Stimulated activated CD8-positive, alpha-beta memory T cell treated with anti-CD3 and anti-CD28 coated beads, Interleukin-7, amount 100 ng/mL, for 48 hours (primary cell): Measurements from ENCODE around the gene IL4R.
"Not testable (repeated sequence)": the region's sequence is repeated elsewhere in the genome, so short reads cannot be mapped to it uniquely, and the experiment has no call there.

ENCODE experiments used
- DNase-seq, 2 donors: peaks; one replicate each; pipeline ENCODE4 v3.0.0-alpha.2; 2020; ENCODE audit warnings: low read depth in 1 of 2; ENCODE audit errors: extremely low read depth in 1 of 2

The IL4R gene

GRCh38 chr16:27401768-27402568 lies 88.2 kb downstream of the IL4R start, which contains the start of gene IL21R:
Gene IL21R (plus strand): TSS chr16:27402174. CDS start chr16:27430072, 27,898 bp downstream.
- peak; percentile 88 to 91 for DNase-seq

GRCh38 chr16:27402569-27402963 lies 88.8 kb downstream of the IL4R start:
- DNase-seq = no peak

DNA sequence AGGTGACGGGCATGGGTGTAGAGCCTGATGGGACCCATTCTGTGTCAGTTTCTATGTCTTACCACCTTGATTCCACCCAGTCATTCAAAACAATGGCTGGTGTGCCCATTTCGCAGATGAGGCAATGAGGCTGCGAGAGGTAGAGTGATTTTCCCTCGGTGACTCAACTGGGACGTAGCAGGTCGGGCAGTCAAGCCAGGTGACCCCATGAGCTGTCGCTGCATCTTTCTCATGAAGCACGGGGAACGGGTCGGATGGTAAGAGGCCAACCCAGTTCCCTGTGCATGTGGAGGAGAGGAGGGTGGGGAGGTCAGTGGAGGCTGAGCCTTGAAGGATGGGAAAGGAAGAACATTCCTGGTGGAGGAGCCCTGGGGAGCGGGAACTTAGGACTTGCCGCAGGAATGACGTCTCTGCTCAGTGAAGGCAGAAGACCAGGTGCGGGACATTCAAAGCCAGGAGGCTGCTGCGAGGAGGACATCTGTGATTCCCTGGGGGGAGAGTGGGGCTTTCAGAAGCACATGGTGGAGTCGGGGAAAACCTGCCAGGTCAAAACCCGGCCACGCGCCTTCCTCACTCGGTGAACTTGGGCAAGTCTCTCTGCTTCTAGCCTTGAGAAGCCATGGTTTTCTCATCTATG lies 89.3 kb downstream of the IL4R start:
- DNase-seq = peak in 1 of 2 donors; percentile 55

DNA sequence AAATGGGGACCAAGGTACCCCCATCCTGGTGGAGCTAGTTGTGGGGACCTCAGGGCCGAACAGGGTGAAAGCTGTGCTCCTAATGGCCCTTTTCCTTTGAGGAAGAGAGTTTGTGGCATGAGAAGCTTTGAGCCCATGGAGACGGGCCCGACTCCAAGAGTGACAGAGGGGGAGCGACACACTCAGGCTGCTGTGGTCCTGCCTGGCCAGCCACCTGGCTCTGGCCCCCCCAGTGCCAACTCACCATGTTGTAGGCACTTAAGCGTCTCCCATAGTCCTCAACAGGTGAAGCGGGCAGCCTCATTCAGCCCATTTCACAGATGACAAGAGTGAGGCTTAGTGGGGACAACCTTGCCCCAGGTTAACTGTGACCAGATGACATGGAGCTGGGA lies 89.8 kb downstream of the IL4R start:
- no peak for DNase-seq

DNA sequence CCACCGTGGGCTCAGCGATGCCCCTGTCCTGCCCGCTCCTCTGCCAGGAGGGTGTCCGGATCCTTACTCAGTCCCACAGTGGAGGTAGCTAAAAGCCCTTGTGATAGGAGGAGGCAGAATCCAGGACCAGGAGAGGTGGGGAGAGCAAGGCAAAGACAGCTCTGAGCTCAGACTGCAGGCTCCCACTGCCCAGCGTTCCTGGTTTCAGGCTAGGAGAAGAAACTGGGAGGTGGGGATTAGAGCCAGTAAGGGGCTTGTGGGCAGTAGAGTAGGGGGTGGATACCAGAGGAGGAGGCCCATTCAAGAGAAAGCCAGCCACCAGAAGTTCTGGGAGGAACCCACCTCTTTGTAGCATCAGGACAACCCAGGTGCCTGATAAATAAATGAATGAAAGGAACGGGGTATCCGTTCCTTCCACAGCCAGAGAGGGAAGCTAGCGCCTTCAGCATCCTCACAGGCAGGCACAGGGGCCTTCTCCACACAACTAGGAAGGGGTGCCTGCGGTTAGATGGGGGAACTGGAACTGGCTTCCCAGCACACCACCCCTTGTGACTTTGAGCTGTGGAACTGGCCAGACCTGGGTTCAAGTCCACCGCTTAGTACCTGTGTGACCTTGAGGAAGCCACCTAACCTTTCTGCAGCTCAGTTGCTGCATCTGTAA lies 90.5 kb downstream of the IL4R start:
- DNase-seq = no peak

DNA sequence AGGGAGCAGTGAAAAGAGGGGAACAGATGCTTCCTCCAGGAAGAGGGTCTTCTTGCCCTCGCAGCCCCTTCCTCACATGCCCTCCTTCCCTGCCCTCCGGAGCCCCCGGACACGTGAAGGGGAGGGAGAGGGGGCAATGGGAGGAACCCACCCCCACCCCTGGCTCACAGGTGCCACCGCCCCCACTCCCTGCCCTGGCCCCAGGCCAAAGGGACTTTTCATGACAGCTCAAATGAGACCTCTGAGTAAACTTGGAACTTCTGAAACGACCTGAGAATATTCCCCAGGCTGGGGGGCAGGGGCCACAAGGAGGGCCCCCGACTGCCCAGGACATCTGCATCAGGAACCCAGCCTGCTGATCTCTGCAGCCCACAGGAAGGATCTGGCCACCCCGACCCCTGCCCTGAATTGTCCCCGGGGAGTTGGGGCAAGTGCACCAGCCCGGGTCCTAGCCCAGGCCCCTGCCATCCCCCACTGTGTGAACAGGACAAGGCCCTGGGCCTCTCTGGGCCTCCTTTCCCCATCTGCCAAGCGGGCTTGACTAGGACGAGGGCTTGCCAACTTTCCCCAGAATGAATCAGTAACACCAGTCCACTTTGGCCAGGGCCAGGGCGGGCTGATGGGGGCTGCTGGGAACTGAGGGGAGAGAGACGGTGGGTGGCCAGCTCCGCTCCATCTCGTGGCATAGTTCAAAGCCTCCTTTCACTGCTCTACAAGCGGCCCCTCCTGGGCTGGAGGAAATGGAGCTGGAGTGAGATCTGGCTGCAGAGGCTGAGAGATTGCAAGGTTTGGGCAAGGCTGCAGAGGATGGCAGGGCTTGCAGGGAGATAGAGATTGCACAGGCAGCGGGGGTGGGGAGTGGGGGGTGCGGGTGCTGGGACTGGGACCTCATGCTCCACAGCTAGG lies 92.0 kb downstream of the IL4R start:
- peak in 1 of 2 donors; percentile 81 for DNase-seq

- no peak for DNase-seq
Measured at GRCh38 chr16:27406511-27407128, 92.8 kb downstream of the IL4R start.

GRCh38 chr16:27407133-27407532 lies 93.4 kb downstream of the IL4R start:
- DNase-seq = no peak

DNA sequence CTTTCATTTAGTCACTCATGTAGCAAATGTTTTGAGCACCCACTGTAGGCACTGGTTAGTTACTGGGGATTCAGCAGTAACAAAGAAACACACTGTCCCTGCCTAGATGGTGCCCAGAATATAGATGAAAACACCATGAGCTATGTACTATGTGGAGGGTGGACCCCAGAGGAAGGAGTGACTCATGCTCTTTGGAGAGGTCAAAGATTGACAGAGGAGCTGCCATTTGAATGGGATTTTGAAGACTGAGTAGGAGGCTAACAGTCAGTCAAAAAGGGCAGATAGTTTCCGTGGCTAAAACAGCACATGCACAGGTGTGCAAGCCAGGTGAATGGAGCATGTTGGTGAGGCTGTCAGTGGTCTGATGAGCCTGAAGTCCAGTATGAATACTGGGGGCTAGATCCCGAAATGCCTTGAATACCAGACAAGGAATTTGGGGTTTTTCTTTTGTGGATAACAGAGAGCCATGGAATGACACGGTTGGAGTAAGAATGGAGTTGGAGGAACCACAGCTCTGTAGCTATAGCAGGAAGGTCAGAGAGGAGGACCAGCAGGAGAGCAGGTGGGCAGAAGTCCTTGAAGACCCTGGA lies 94.3 kb downstream of the IL4R start:
- DNase-seq = no peak

GRCh38 chr16:27408602-27409031 lies 94.8 kb downstream of the IL4R start:
- DNase-seq = no peak

DNA sequence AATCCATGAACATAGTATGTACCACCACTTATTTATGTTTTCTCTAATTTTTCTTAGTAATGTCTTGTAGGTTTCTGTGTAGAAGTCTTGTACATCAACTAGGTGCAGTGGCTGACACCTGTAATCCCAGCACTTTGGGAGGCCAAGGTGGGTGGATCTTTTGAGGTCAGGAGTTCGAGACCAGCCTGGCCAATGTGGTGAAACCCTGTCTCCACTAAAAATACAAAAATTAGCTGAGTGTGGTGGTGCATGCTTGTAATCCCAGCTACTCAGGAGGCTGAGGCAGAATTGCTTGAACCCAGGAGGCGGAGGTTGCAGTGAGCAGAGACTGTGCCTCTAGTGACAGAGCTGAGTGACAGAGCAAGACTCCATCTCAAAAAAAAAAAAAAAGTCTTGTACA lies 96.2 kb downstream of the IL4R start:
- not testable (repeated sequence) for DNase-seq

DNA sequence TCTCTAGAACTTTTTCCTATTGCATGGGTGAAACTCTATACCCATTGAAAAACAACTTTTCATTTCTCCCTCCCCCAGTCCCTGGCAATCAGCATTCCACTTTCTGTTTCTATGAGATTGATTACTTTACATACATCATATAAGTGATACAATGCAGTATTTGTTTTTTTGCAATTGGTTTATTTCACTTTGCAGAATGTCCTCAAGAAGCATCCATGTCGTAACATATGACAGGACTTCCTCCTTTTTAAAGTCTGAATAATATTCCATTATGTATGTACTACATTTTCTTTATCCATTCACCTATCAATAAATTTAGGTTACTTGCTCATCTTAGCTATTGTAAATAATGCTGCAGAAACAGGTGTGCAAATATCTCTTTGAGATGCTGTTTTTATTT lies 97.0 kb downstream of the IL4R start:
- no peak for DNase-seq

DNA sequence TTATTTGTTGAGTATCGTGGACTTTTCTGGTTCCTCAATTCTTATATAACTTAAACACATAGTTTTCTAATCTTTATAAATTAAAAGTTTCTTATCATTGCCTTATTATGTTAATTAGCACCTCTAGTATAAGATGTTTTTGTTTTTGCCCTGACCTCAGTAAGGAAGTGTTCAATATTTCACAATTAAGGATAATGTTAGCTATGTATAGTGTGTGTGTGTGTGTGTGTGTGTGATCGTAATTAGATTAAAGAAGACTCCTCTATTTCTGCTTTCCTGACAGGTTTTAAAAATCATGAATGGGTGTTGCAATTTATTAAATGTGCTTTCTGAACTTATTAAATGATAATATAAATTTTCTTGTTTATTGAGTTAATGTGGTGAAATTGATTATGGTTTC lies 100.2 kb downstream of the IL4R start:
- DNase-seq = no peak
